Mucosa of rectum (tissue), 2 donors: ENCODE measurements around the gene COL4A2.

ENCODE experiments used
- H3K27ac ChIP-seq, 2 donors: one replicate each; pipeline ENCODE4 v1.7.0; 2013; ENCODE audit warnings: inconsistent platforms in 2 of 2, low read depth in 2 of 2, low read length in 2 of 2
- H3K27me3 ChIP-seq, 2 donors: one replicate each; pipeline ENCODE4 v1.7.0; 2013; ENCODE audit warnings: low read length in 2 of 2; ENCODE audit not compliant: control insufficient read depth in 2 of 2, insufficient read depth in 2 of 2
- H3K36me3 ChIP-seq, 2 donors: one replicate each; pipeline ENCODE4 v1.7.0; 2013; ENCODE audit warnings: low read length in 2 of 2; ENCODE audit not compliant: control insufficient read depth in 2 of 2, insufficient read depth in 2 of 2
- H3K4me1 ChIP-seq, 2 donors: one replicate each; pipeline ENCODE4 v1.7.0; 2013; ENCODE audit warnings: low read length in 2 of 2, mild to moderate bottlenecking in 1 of 2; ENCODE audit not compliant: control insufficient read depth in 2 of 2, insufficient read depth in 2 of 2
- H3K4me3 ChIP-seq, 2 donors: one replicate each; pipeline ENCODE4 v1.7.0; 2013; ENCODE audit warnings: low read length in 2 of 2
- H3K9ac ChIP-seq, 2 donors: one replicate each; pipeline ENCODE4 v1.7.0; 2013; ENCODE audit warnings: low read length in 2 of 2, low read depth in 1 of 2, mild to moderate bottlenecking in 1 of 2
- H3K9me3 ChIP-seq, 2 donors: one replicate each; pipeline ENCODE4 v1.7.0; 2013; ENCODE audit warnings: low read length in 2 of 2; ENCODE audit not compliant: control insufficient read depth in 2 of 2
- donor health status: healthy.
- donor health status: Normal muscosa, but diverticular disease.

Gene COL4A2

GRCh38 chr13:110290153-110290552 is 16.9 kb upstream of the COL4A2 start:
- H3K4me3 ChIP-seq, result no peak overlapping the region
- H3K36me3 ChIP-seq, result no peaks in the 10 kb centered on the region
- H3K27ac ChIP-seq, result no peak overlapping the region
- H3K4me1 ChIP-seq, result no peaks in the 10 kb centered on the region
- H3K27me3 ChIP-seq, result no peaks in the 10 kb centered on the region
- H3K9me3 ChIP-seq, result no peaks in the 10 kb centered on the region
- H3K9ac ChIP-seq, result no peak overlapping the region

- H3K9ac ChIP-seq, result no peak overlapping the region
- H3K27ac ChIP-seq, result peak overlapping the region in 1 of 2 donors; percentile 32
- no peaks in the 10 kb centered on the region for H3K4me1 ChIP-seq
- H3K36me3 ChIP-seq, result no peaks in the 10 kb centered on the region
- no peak overlapping the region for H3K4me3 ChIP-seq
- no peaks in the 10 kb centered on the region for H3K9me3 ChIP-seq
- H3K27me3 ChIP-seq, result no peaks in the 10 kb centered on the region
Measured at GRCh38 chr13:110290826-110291225, 16.3 kb upstream of the COL4A2 start.

- H3K4me1 ChIP-seq, result no peaks in the 10 kb centered on the region
Measured at GRCh38 chr13:110291286-110291685, 15.8 kb upstream of the COL4A2 start.

GRCh38 chr13:110293037-110293436 is 14.0 kb upstream of the COL4A2 start:
- no peak overlapping the region for H3K4me3 ChIP-seq
- no peaks in the 10 kb centered on the region for H3K9me3 ChIP-seq
- no peaks in the 10 kb centered on the region for H3K4me1 ChIP-seq
- no peaks in the 10 kb centered on the region for H3K36me3 ChIP-seq
- H3K27ac ChIP-seq, result no peak overlapping the region
- H3K9ac ChIP-seq, result no peak overlapping the region
- H3K27me3 ChIP-seq, result no peaks in the 10 kb centered on the region

More at GRCh38 chr13:110291286-110291685, 15.8 kb upstream of the COL4A2 start:
- no peaks in the 10 kb centered on the region for H3K36me3 ChIP-seq
- no peak overlapping the region for H3K4me3 ChIP-seq
- H3K9ac ChIP-seq, result no peak overlapping the region
- no peaks in the 10 kb centered on the region for H3K9me3 ChIP-seq
- no peaks in the 10 kb centered on the region for H3K27me3 ChIP-seq
- H3K27ac ChIP-seq, result no peak overlapping the region

GRCh38 chr13:110293649-110294048 is 13.4 kb upstream of the COL4A2 start:
- H3K4me3 ChIP-seq, result no peak overlapping the region
- no peaks in the 10 kb centered on the region for H3K9me3 ChIP-seq
- H3K27me3 ChIP-seq, result no peaks in the 10 kb centered on the region
- no peak overlapping the region for H3K27ac ChIP-seq
- H3K4me1 ChIP-seq, result no peaks in the 10 kb centered on the region
- H3K9ac ChIP-seq, result no peak overlapping the region
- H3K36me3 ChIP-seq, result no peaks in the 10 kb centered on the region

GRCh38 chr13:110294146-110294545 is 12.9 kb upstream of the COL4A2 start:
- Histone ChIP-seq H3K4me3 (no peak overlapping the region), H3K4me1 (no peaks in the 10 kb centered on the region), H3K27ac (no peak overlapping the region), H3K36me3 (no peaks in the 10 kb centered on the region), H3K9ac (no peak overlapping the region), H3K9me3 (no peaks in the 10 kb centered on the region), H3K27me3 (no peaks in the 10 kb centered on the region)

GRCh38 chr13:110294622-110295021 is 12.5 kb upstream of the COL4A2 start:
- no peak overlapping the region for H3K9ac ChIP-seq
- no peak overlapping the region for H3K27ac ChIP-seq

GRCh38 chr13:110297011-110297410 is 10.1 kb upstream of the COL4A2 start:
- Histone ChIP-seq H3K4me3 (no peak overlapping the region), H3K27ac (no peak overlapping the region), H3K4me1 (peaks cover 0 to 2% of the 10 kb centered on the region in 2 donors), H3K9me3 (no peaks in the 10 kb centered on the region), H3K9ac (no peak overlapping the region), H3K36me3 (no peaks in the 10 kb centered on the region), H3K27me3 (no peaks in the 10 kb centered on the region)

More at GRCh38 chr13:110294622-110295021, 12.5 kb upstream of the COL4A2 start:
- Histone ChIP-seq H3K4me3 (no peak overlapping the region), H3K36me3 (no peaks in the 10 kb centered on the region), H3K9me3 (no peaks in the 10 kb centered on the region), H3K27me3 (no peaks in the 10 kb centered on the region), H3K4me1 (no peaks in the 10 kb centered on the region)

- Histone ChIP-seq H3K4me3 (no peak overlapping the region), H3K4me1 (peaks cover 0 to 2% of the 10 kb centered on the region in 2 donors), H3K36me3 (no peaks in the 10 kb centered on the region), H3K27ac (peak overlapping the region in 1 of 2 donors; percentile 50), H3K9me3 (no peaks in the 10 kb centered on the region), H3K27me3 (no peaks in the 10 kb centered on the region), H3K9ac (no peak overlapping the region)
Measured at GRCh38 chr13:110297766-110298504, 9.1 kb upstream of the COL4A2 start.

GRCh38 chr13:110298505-110299282 is 8.4 kb upstream of the COL4A2 start:
- Histone ChIP-seq H3K4me1 (peaks cover 0 to 2% of the 10 kb centered on the region in 2 donors), H3K27me3 (no peaks in the 10 kb centered on the region), H3K9ac (no peak overlapping the region), H3K4me3 (no peak overlapping the region), H3K9me3 (no peaks in the 10 kb centered on the region), H3K27ac (peak overlapping the region in 1 of 2 donors; percentile 50), H3K36me3 (no peaks in the 10 kb centered on the region)
